IPS-NIHi7 (cell line): Measurements from ENCODE around the gene COL26A1.
"Not testable (repeated sequence)": the region's sequence is repeated elsewhere in the genome, so short reads cannot be mapped to it uniquely, and the experiment has no call there.

Experiments used
- DNase-seq: peaks from one replicate; pipeline ENCODE4 v3.0.0; 2012; ENCODE audit warnings: mixed read lengths; ENCODE audit errors: extremely low spot score

Gene COL26A1

GRCh38 chr7:101598422-101598985 is 235.8 kb downstream of the COL26A1 start:
- no peak for DNase-seq

GRCh38 chr7:101598986-101599771 is 236.5 kb downstream of the COL26A1 start:
- no peak for DNase-seq

DNA sequence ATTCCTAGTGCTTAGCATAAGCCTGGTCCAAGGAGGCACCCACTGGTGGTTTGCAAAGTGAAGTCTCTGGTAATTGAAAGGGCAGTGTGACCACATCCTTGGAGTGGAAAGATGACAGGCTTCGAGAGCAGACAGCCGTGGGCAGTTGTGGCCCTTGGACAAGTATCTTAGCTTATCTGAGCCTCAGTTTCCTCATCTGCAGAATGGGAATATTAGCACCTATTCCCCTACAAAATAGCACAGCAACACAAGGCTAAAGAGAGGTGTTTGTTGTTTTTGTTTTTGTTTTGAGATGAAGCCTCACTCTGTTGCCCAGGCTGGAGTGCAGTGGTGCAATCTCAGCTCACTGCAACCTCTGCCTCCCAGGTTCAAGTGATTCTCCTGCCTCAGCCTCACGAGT is 237.1 kb downstream of the COL26A1 start:
- DNase-seq, result no peak

GRCh38 chr7:101602082-101602481 is 239.4 kb downstream of the COL26A1 start:
- no peak for DNase-seq

DNA sequence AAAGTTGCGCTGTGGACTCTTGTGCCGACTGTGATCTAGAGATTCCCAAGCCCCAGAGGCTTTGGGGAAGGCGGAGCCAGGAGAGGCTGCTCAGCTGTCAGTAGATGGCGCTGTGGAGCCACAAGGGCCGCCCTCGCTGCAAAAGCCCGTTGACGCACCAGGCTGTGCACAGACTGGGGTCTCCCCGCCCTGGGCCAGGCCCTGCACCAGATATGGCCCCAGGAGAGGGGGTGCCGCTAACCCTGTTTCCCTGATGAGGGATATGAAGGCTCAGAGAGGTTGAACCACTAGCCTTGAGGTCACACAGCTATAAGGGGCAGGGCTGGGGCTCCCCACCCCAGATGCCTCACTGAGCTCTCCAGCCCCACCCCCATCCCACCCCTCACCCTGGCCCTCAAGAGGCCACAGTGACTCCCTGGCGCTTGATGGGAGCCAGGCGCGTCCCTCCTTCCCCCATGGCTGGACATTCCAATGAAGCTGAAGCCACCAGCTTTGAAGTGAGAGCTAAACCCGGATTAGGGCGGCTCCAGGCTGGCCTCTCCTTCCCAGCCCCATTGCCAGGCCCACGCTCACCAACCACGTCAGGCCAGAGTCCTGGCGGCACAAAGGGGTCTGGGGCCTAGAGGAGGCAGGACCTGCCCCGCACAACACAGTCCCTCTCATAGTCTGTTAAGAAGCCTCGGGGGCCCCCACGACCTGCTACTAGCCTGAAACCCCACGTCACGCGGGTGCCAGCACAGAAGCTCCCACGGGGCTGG is 240.0 kb downstream of the COL26A1 start:
- peak; percentile 90 for DNase-seq

- no peak for DNase-seq
Observed at GRCh38 chr7:101604331-101604933, 241.8 kb downstream of the COL26A1 start.

- DNase-seq, result not testable (repeated sequence)
Observed at GRCh38 chr7:101604934-101605332, 242.3 kb downstream of the COL26A1 start.

GRCh38 chr7:101605611-101606497 is 243.2 kb downstream of the COL26A1 start:
- DNase-seq, result no peak

- DNase-seq, result no peak
Observed at GRCh38 chr7:101606498-101606923, 243.8 kb downstream of the COL26A1 start.
